ENCODE data around the gene ZBTB46.

The ZBTB46 gene

GRCh38 chr20:63705232-63706026, 125.6 kb downstream of the ZBTB46 start:
- DNase-seq (ENCODE audit: low read depth): no peak

GRCh38 chr20:63704749-63705117, 126.3 kb downstream of the ZBTB46 start:
- no peak for DNase-seq (ENCODE audit: low read depth)

GRCh38 chr20:63703976-63704748, 126.9 kb downstream of the ZBTB46 start:
- no peak for DNase-seq (ENCODE audit: low read depth)

- DNase-seq (ENCODE audit: low read depth): no peak
Observed at GRCh38 chr20:63703471-63703975, 127.5 kb downstream of the ZBTB46 start.

GRCh38 chr20:63702751-63703470, 128.2 kb downstream of the ZBTB46 start:
- no peak for DNase-seq (ENCODE audit: low read depth)

GRCh38 chr20:63702036-63702665, 128.9 kb downstream of the ZBTB46 start:
- DNase-seq (ENCODE audit: low read depth): no peak

- DNase-seq (ENCODE audit: low read depth): no peak
Observed at GRCh38 chr20:63701329-63702035, 129.6 kb downstream of the ZBTB46 start.

GRCh38 chr20:63701051-63701328, 130.1 kb downstream of the ZBTB46 start:
- DNase-seq (ENCODE audit: low read depth): no peak

- DNase-seq (ENCODE audit: low read depth): no peak
Observed at GRCh38 chr20:63700199-63701050, 130.6 kb downstream of the ZBTB46 start.

- DNase-seq (ENCODE audit: low read depth): no peak
Observed at GRCh38 chr20:63699466-63700198, 131.4 kb downstream of the ZBTB46 start.

GRCh38 chr20:63698739-63699465, 132.2 kb downstream of the ZBTB46 start:
- peak; percentile 71 for DNase-seq (ENCODE audit: low read depth)

- no peak for DNase-seq (ENCODE audit: low read depth)
Observed at GRCh38 chr20:63697868-63698545, 133.1 kb downstream of the ZBTB46 start.

- no peak for DNase-seq (ENCODE audit: low read depth)
Observed at GRCh38 chr20:63697357-63697867, 133.7 kb downstream of the ZBTB46 start.

- no peak for DNase-seq (ENCODE audit: low read depth)
Observed at GRCh38 chr20:63696628-63697356, 134.3 kb downstream of the ZBTB46 start, which contains the start of gene TNFRSF6B. Gene TNFRSF6B, plus strand, starts transcription at chr20:63696652. Its CDS starts 116 bp downstream, at chr20:63696768.

- no peak for DNase-seq (ENCODE audit: low read depth)
Observed at GRCh38 chr20:63696306-63696627, 134.8 kb downstream of the ZBTB46 start.

- no peak for DNase-seq (ENCODE audit: low read depth)
Observed at GRCh38 chr20:63695424-63696305, 135.4 kb downstream of the ZBTB46 start.

All from non-pigmented ciliary epithelial cell (primary cell).